Endothelial cell of hepatic sinusoid (primary cell): ENCODE results near the gene MBNL1.

ENCODE experiments used
- in situ Hi-C: cut with HindIII; loops from 2 replicates; pipeline ENCODE4 v1.10.0; 2017; ENCODE audit warnings: low sequenced_read_pairs

The MBNL1 gene, protein sequence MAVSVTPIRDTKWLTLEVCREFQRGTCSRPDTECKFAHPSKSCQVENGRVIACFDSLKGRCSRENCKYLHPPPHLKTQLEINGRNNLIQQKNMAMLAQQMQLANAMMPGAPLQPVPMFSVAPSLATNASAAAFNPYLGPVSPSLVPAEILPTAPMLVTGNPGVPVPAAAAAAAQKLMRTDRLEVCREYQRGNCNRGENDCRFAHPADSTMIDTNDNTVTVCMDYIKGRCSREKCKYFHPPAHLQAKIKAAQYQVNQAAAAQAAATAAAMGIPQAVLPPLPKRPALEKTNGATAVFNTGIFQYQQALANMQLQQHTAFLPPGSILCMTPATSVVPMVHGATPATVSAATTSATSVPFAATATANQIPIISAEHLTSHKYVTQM

DNA sequence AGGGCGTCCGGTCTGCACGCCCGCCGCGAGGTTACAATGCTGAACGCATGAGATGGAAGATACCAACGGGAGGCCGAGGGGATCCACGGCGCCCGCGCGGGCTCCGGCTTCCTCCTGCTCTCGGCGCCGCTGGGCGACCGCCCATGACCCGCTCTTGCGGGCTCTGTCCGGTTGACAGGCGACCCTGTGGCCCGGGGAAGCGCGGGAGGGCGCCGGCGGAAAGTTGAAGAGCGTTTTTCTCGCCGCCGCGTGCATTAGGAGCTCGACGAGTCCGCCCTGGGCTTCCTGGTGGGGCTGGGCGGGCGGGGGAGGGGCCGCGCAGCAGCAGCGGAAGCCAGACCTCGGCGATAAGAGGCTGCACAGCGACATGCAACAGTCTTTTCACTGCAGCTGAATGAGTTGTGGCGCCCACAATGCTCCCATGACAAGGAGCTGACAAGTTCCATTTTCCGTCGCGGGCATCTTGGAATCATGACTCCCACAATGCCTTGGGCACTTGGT, at the start of gene MBNL1:
TSS of gene MBNL1 (plus strand) at position 375 of the 501 bp plus-strand sequence. CDS start 31,265 bp downstream, outside the sequence.
- in situ Hi-C loops, result no loop called here

DNA sequence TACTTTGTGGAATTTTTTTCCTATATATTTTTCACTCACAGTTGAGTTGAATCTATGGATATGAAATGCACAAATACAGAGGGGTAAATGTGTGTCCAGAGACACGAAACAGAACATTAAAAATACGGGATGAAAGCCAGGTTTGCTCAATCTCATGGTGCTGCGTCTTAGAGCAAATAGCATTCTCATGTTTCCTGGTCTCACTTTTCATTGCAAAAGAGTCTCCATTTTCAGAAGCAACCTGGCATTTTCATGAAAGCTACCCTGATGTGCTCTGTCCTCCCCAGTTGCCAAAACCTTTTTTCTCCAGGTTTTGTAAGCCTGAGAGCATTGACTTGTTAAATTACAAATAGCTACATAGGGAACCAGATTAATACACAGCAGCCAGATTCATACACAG, 49.5 kb upstream of the MBNL1 start:
- in situ Hi-C loops, result no loop called here

DNA sequence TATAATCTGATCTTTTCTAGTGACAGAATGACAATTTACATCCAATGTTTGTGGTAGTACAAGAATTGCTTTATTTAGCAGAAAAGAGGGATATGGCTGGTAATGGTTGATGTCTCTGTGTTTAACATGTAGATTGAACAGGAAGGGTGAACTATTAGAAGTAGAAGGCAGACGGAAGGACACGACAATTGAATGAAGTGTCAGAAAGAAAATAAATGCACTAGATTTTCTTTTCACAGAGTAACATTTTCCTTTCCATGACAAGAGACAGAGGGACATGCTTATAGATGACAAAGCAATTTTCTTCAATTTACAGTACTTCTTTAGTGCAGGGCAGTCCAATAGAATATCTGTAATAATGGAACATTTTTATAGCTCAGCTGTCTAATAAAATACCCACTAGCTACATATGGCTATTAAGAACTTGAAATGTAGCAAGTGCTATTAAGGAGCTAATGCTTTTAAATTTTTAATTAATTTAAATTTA, 48.9 kb upstream of the MBNL1 start:
- in situ Hi-C loops, result no loop called here

DNA sequence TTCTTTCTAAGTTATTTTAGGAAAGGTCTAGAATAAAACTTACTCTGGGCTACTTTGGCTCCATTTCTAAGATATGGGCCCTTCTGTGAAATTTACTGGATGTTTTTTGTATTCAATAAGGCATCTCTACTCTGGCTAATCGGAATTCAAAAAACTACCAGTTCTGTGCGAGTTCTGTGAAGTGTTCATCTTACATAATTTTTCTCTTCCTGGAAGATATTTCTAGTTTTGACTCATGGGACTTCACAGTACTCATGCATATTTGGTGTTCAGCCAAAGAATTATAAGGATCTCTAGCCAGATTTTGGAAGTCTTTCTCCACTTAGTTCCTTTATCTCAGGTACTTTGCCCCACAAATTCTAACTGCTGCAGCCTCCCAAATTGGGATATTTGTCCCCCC, 46.4 kb upstream of the MBNL1 start:
- in situ Hi-C loops, result no loop called here

DNA sequence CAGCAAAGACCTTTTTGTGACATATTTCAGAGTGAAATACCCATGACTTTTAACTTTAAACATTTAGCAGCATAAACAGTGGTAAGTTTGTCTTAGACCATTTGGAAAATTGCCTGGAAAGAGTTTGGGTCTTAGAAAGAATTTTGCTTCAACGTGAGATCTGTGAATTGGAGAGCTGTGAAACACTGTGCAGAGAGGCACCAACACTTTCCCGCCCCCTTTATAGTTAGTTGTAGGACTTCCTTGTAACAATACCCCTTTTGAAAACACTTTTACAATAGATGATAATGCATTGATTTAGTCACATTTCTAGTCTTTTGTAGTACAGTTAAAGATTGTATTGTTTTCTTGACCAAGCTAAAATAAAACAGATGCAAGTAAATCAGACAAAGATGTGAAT, 43.5 kb upstream of the MBNL1 start:
- in situ Hi-C loops, result no loop called here

DNA sequence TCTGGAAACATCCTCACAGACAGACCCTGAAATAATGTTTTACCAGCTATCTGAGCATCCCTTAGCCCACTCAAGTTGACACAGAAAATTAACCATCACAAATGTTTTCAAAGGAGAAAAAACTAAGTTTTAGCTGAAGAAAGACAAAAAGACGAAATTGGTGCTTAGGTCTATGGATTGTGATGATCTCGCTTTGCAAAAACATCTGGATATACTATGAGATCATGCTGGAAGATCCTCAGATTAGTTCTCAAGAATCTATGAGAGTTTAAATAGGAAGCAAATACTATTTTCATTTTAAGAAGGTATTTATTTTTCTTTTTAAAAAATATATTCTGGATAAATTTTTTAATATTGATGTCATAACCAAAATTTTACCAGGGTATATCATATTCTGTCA, 42.6 kb upstream of the MBNL1 start:
- in situ Hi-C loops, result no loop called here

DNA sequence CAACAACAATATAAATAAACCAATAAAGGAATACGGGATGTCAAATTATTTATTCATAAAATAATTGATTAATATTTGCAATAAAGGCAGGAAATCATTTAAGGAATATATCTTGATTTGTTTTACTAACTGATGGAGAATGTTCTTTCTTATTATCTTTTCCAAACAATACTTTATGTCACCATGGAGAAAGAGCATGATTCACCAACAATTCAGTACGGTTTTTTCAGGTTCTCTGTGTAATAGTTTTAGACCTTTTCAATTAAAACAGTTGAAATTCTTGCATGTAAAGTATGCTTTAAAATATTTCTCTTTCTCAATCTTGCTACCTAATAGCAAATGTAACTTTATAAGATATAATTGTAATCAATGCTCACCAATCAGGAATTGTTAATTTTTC, 41.7 kb upstream of the MBNL1 start:
- in situ Hi-C loops, result no loop called here

DNA sequence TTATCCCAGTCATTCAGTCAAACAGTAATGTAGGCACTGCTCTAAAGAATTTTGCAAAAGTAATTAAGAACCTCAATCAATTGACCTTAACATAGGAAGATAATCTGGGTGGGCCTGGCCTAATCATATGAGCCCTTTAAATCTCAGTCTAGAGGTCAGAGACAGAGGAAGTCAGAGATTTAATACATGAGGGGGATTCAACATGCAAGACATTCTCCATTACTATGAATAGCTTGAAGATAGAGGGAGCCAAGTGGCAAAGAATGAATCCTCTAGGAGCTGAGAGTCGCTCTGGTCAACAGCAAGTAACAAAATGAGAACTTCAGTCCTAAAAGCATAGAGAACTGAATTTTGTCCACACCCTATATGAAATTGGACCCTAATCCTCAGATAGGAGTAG, 39.0 kb upstream of the MBNL1 start:
- in situ Hi-C loops, result no loop called here

DNA sequence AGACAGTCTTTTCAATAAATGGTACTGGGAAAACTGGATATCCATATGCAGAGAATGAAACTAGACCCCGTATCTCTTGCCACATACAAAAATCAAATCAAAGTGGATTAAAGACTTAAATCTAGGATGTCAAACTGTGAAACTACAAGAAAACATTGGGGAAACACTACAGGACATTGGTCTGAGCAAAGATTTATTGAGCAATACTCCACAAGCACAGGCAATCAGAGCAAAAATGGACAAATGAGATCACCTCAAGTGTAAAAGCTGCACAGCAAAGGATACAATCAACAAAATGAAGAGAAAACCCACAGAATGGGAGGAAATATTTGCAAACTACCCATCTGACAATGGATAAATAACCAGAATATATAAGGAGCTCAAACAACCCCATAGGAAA, 38.4 kb upstream of the MBNL1 start:
- in situ Hi-C loops, result no loop called here

DNA sequence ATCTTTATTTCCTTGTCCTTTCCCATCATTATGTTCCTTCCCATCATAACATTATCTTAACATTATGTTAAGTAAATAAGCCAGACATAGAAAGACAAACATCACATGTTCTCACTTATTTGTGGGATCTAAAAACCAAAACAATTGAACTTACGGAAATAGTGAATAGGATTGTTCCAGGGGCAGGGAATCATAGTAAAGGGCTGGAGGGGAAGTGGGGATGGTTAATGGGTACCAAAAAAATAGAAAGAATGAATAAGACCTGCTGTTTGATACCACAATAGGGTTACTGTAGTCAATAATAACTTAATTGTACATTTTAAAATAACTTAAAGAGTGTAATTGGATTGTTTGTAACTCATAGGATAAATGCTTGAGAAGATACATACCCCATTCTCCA, 36.7 kb upstream of the MBNL1 start:
- in situ Hi-C loops, result no loop called here

DNA sequence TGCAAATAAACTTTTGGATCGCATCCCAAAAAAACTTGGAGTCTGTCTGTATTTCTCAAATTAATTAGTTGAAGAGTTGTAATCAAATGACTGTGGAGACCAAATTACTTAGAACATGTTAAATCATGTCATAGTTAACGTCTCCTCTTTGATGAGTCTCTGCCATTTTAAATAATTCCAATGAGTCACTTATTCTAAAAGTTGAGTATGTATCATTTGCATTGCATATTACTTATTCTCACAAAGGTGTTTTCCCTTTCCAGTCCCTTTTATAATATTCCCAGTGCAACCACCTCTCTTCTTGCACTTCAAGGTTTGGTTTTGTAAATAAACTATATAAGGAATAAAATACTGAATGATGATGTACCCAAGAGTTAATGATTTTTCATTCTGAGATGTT, 36.0 kb upstream of the MBNL1 start:
- in situ Hi-C loops, result no loop called here

DNA sequence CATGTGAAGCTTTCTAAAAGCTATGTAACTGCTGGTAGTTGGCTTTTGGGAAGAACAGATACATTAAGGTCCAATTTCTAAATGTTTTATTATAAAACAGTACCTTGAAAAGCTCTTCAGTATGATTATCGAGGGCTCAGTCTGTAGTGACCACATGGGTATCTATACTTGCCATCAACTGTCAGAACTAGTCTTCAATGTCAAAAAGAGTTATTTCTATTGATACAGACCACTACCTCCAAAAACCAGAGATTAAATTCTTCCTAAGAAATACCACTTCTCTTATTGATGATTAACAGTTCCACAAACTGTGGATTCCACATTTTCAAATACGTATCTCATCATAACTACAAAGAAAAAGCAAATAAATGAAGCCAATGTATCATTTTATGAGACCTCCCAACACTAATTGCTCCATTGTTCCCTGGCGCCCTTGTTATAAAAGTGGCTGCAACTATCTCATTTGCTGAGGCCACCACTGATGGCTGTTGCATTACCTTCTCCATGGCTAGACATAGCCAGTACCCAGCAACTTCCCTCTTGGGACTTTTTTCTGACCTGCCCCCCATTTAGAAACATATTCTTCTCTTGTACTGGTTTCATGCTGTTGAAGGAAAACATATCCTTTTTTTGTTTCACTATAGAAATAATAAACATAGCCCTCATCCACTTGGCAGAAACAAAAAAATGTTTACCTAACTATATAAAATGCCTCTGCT, 33.9 kb upstream of the MBNL1 start:
- in situ Hi-C loops, result no loop called here

DNA sequence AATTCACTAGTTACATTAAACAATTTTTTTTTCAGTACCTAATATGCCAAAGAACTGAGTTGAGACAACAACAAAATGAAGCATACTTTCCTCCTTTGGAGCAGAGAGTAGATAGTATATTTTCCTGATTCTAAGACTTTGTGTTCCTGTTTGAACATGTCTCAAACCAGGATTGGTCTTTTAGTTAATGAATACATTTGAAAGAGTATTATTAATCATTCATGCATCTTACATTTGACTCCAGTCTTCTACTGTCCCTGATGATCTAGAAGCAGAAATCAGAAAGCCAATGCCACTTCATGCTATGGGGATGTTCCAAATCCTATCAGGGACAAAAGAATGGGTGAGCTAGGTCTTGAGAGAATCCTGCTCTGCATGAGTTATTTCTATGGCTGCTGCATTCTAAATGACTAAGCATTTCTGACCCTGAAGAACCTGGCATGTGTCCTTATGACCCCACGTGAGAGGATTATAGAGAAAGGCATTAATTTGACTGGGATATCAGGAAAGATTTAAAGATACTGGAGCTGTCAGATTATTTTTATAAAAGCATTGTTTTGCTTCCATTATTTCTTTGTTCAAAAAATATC, 32.9 kb upstream of the MBNL1 start:
- in situ Hi-C loops, result no loop called here

DNA sequence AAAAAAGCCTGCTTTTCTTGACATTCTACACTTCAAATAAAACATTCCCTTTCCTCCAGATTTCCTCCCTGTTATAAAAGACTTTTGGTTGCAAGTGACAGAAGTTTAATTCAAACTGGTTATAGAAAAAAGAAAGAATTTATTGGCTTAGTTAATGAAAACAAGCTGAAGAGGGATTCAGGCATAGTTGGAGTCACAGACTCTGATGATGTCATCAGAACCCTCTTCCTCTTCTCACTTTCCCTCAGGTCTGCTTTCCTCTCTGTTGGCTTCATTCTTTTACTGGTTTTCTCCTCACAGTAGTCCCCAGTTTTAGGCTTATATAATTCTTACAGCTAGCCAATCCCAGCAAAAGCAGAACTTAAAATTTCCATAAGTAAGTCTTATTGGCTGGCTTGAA, 32.0 kb upstream of the MBNL1 start:
- in situ Hi-C loops, result no loop called here

DNA sequence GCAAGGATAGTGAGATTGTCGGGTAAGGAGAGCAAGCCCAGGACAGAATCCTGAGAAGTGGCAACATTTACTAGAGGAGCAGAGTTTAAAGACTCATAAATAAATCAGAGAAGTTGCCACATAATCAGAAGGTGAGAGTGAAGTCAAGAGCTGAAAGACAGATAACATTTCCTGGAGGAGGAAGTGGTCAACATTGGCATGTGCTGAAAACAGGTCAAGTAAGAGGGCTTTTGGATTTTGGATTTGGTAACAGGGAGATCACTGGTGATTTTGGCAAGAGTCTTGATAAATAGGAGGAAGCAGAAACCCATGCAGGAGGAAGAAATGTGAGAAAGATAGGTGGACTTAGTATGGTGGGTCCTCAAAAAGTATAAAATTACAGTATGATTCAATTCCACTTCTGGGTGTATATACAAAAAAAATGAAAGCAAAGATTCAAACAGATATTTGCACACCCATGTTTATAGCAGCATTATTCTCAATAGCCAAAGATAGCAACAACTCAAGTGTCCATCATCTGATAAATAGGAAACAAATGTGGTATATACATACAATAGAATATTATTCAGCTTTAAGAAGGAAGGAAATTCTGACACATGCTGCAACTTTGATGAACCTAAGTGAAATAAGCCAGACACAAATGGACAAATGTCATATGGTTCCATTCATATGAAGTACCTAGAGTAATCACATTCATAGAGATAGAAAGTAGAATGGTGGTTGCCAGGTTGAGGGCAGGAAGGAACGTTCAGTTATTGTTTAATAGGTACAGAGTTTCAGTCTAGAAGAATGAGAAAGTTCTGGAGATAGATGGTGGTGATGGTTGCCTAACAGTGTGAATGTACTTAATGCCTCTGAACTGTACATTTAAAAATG, 27.3 kb upstream of the MBNL1 start:
- in situ Hi-C loops, result no loop called here

DNA sequence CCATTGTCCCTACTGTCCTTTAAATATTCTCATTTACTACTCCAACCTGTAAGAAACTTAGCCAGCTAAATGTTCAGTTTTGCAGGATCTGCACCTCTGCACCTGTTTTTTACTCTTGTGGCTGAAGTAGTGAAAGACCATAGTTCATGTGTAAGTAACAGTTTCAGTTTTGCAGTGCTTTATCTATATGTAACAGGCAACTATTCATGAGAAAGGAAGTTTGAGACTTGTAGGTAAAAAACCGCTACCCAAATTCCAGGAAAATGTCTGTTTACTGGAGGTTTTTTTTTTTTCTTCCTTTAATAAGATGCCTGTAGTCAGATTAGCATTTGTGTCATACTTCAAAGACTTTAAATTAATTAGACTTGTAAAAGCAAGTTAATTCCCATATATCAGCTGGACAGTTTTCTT, 25.4 kb upstream of the MBNL1 start:
- in situ Hi-C loops, result no loop called here

DNA sequence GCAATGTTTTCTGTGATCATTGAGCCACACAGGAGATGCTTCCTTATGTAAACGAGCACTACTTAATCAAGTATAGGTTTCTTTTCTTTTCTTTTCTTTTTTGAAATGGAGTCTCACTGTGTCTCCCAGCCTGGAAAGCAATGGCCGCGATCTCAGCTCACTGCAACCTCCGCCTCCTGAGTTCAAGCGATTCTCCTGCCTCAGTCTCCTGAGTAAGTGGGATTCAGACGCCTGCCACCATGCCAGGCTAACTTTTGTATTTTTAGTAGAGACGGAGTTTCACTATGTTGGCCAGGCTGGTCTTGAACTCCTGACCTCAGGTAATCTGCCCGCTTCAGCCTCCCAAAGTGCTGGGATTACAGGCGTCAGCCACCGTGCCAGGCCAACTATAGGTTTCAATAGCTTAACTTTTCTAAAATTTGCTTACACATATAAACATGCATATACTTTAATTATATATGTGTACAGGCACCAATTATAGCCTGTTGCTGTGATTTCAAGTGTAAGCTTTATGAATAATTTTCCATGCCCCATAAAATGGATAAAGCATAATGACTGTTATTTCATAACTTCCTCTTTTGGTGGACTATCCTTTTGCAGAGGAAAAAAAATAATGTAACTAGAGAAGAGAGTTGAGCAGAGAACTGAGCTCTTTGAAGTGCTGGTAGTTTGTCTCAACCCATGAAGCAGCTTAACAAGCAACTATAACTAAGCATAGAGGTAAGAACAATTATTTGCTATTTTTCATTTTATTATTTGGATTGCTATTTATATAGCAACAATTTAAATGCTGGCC, 24.8 kb upstream of the MBNL1 start:
- in situ Hi-C loops, result no loop called here

DNA sequence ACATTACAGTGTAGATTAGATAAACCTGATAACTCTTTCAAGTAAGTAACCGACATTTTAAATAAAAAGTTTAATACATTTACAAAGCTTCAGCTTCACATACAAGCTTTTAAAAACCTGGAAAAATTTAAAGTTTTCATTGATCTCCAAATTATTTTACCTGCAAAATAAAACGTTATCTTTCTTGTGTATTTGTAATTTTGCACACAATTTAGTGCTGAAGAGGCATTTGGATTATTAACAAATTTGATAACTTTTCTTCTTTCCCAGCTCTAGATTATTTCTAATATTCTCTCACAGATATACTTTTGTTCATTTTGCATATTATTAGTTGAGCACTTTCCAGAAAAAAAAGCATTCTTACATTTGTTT, 24.2 kb upstream of the MBNL1 start:
- in situ Hi-C loops, result no loop called here

DNA sequence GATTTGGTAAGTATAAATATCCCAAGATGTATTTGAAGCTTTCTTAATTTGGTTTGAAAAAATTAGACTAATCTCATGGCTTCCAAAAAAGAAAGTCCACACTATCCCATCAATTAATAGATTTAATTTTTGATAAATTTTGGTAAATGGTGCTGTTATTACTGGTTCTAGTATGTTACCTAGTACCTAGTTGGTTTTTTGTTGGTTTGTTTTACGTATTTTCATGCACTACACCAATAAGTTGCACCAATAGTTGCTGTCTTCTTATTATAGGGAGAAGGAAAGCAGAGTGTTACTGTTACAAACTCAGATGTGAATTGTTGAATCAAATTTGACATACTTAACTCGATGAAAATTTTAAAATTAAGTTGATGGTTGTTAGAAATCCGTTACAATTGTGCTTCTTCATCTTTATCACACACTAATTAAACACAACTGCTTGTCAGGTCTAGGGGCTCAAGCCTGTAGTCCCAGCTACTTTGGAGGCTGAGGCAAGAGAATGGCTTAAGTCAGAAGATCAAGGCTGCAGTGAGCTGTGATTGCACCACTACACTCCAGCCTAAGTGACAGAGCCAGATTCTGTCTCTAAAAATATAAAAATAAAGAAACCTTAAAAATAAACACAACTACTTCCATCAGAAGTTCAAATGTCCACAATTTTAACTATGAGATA, 23.1 kb upstream of the MBNL1 start:
- in situ Hi-C loops, result no loop called here

DNA sequence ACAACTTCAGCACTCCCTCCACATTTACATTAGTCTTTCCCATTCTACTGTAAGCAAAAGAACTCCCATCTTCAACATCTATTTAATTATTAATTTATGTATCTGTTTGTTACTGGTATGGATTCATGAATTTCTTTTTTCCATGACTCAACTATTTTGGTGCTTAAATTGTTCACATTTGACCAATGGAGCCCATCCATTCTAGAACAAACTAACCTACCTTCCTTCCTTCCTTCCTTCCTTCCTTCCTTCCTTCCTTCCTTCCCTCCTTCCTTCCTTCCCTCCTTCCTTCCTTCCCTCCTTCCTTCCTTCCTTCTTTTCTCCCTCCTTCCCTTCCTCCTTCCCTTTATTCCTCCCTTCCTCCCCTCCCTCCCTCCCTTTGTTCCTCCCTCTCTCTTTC, 16.8 kb upstream of the MBNL1 start:
- in situ Hi-C loops, result no loop called here
